IMR-90 (cell line): Measurements from ENCODE around the gene HOGA1. TPM values are rescaled to one million over a fixed set of nuclear protein-coding genes. Genes with fewer than 3 reads are reported as not detected.

ENCODE experiments used
- ATAC-seq: fragments of 200-7000 bp; cut with Tn5 transposase; 2 replicates; pipeline ENCODE4 v1.9.1; 2020; ENCODE audit warnings: low read depth, mild to moderate bottlenecking, moderate library complexity
- BruUV-seq: library from RNA; stranded (reverse); fragments of 400-500 nt; replicated peaks from 2 replicates; lab custom pipeline; 2021; lab: Mats Ljungman, UMichigan
- CTCF ChIA-PET: fragments of 300-600 bp; formaldehyde crosslinking; extraction: SDS; loops from one replicate; lab custom pipeline; 2021; ENCODE audit warnings: antibody characterized with exemption; lab: Yijun Ruan, JAX
- POLR2A ChIA-PET: fragments of 300-600 bp; sonication (Branson Sonifier 250); formaldehyde crosslinking; loops from one replicate; lab custom pipeline; 2022; ENCODE audit warnings: antibody characterized with exemption; ENCODE audit not compliant: unreplicated experiment; lab: Charles Lee
- DNase-seq: peaks from one replicate; pipeline ENCODE4 v3.0.0; 2013
- H2AFZ ChIP-seq: replicated peaks from 2 replicates; pipeline ENCODE3; 2013; ENCODE audit warnings: low read length, mild to moderate bottlenecking; ENCODE audit not compliant: poor library complexity
- H2AK5ac ChIP-seq: 2 replicates; pipeline ENCODE4 v1.6.1; 2013; ENCODE audit warnings: low read depth, low read length, inconsistent platforms
- H2AK9ac ChIP-seq: replicated peaks from 2 replicates; pipeline ENCODE3; 2013; ENCODE audit warnings: mild to moderate bottlenecking, low read depth, low read length, moderate library complexity; ENCODE audit not compliant: poor library complexity
- H2BK120ac ChIP-seq: 2 replicates; pipeline ENCODE4 v1.6.1; 2013; ENCODE audit warnings: low read depth, low read length, inconsistent platforms
- H2BK15ac ChIP-seq: 3 replicates; pipeline ENCODE4 v1.6.1; 2013; ENCODE audit warnings: low read depth, low read length, inconsistent platforms
- H2BK20ac ChIP-seq: 2 replicates; pipeline ENCODE4 v1.6.1; 2013; ENCODE audit warnings: low read depth, mild to moderate bottlenecking, inconsistent platforms, low read length, moderate library complexity
- H2BK5ac ChIP-seq: 2 replicates; pipeline ENCODE4 v1.6.1; 2013; ENCODE audit warnings: mild to moderate bottlenecking, low read depth, low read length, inconsistent platforms; ENCODE audit not compliant: poor library complexity, severe bottlenecking
- H3K14ac ChIP-seq: replicated peaks from 2 replicates; pipeline ENCODE4 v1.6.1; 2013; ENCODE audit warnings: low read depth, low read length, inconsistent platforms
- H3K18ac ChIP-seq: 2 replicates; pipeline ENCODE4 v1.6.1; 2013; ENCODE audit warnings: low read depth, low read length, control low read depth
- H3K23ac ChIP-seq: 2 replicates; pipeline ENCODE4 v1.6.1; 2013; ENCODE audit warnings: low read depth, low read length, inconsistent platforms
- H3K27ac ChIP-seq: 2 replicates; pipeline ENCODE4 v1.5.1; 2013; ENCODE audit warnings: mild to moderate bottlenecking, control low read depth, low read length; ENCODE audit not compliant: insufficient read depth
- H3K27me3 ChIP-seq: 2 replicates; pipeline ENCODE4 v1.6.1; 2013; ENCODE audit warnings: low read length; ENCODE audit not compliant: control insufficient read depth, insufficient read depth
- H3K36me3 ChIP-seq: 2 replicates; pipeline ENCODE4 v1.6.1; 2013; ENCODE audit warnings: low read length, mixed read lengths; ENCODE audit not compliant: control insufficient read depth, insufficient read depth
- H3K4ac ChIP-seq: 2 replicates; pipeline ENCODE4 v1.6.1; 2013; ENCODE audit warnings: low read depth, low read length, inconsistent platforms
- H3K4me1 ChIP-seq: 2 replicates; pipeline ENCODE4 v1.6.1; 2013; ENCODE audit warnings: low read length, mixed read lengths; ENCODE audit not compliant: control insufficient read depth, insufficient read depth
- H3K4me2 ChIP-seq: 2 replicates; pipeline ENCODE4 v1.6.1; 2013; ENCODE audit warnings: low read depth, mild to moderate bottlenecking, control low read depth, low read length, moderate library complexity
- H3K4me3 ChIP-seq: 2 replicates; pipeline ENCODE4 v1.5.1; 2013; ENCODE audit warnings: low read depth, mild to moderate bottlenecking, control low read depth, low read length, moderate library complexity; ENCODE audit not compliant: insufficient read depth
- H3K56ac ChIP-seq: 2 replicates; pipeline ENCODE4 v1.6.1; 2013; ENCODE audit warnings: low read length, inconsistent platforms; ENCODE audit not compliant: insufficient read depth; ENCODE audit errors: extremely low read depth
- H3K79me1 ChIP-seq, 2 experiments: 2 replicates each; pipeline ENCODE4 v1.6.1; 2013; ENCODE audit warnings: low read length in 2 of 2, inconsistent platforms in 1 of 2, low read depth in 1 of 2
- H3K9ac ChIP-seq: 2 replicates; pipeline ENCODE4 v1.6.1; 2013; ENCODE audit warnings: low read depth, low read length, control low read depth
- H3K9me1 ChIP-seq: 2 replicates; pipeline ENCODE4 v1.6.1; 2013; ENCODE audit warnings: low read length, inconsistent platforms; ENCODE audit not compliant: insufficient read depth
- H3K9me3 ChIP-seq: 2 replicates; pipeline ENCODE4 v1.6.1; 2013; ENCODE audit warnings: low read length; ENCODE audit not compliant: control insufficient read depth, insufficient read depth
- H4K20me1 ChIP-seq: 2 replicates; pipeline ENCODE4 v1.6.1; 2013; ENCODE audit warnings: low read length, inconsistent platforms; ENCODE audit not compliant: insufficient read depth
- H4K5ac ChIP-seq: 2 replicates; pipeline ENCODE4 v1.6.1; 2013; ENCODE audit warnings: mild to moderate bottlenecking, low read depth, low read length, control low read depth
- H4K8ac ChIP-seq, 2 experiments: 2 replicates each; pipeline ENCODE4 v1.6.1; 2013; ENCODE audit warnings: low read depth in 2 of 2, low read length in 2 of 2, control low read depth in 1 of 2, inconsistent platforms in 1 of 2
- H4K91ac ChIP-seq: 2 replicates; pipeline ENCODE4 v1.6.1; 2013; ENCODE audit warnings: low read depth, low read length, inconsistent platforms; ENCODE audit not compliant: insufficient read depth
- CEBPB ChIP-seq: IDR thresholded peaks from 2 replicates; pipeline ENCODE4 v1.6.1; 2012; ENCODE audit warnings: low read depth, low read length, improper control_type of control experiment
- CTCF ChIP-seq: conservative IDR thresholded peaks from 2 replicates; pipeline ENCODE4 v1.5.1; 2012; ENCODE audit warnings: mild to moderate bottlenecking, low read depth, low read length, improper control_type of control experiment
- MAFK ChIP-seq: IDR thresholded peaks from 2 replicates; pipeline ENCODE4 v1.6.1; 2012; ENCODE audit warnings: low read depth, low read length, improper control_type of control experiment
- MAZ ChIP-seq: IDR thresholded peaks from 2 replicates; pipeline ENCODE4 v1.6.1; 2012; ENCODE audit warnings: low read depth, mild to moderate bottlenecking, low read length, improper control_type of control experiment, moderate library complexity, borderline replicate concordance
- MXI1 ChIP-seq: IDR thresholded peaks from 2 replicates; pipeline ENCODE4 v1.6.1; 2012; ENCODE audit warnings: low read depth, mild to moderate bottlenecking, low read length, moderate library complexity, borderline replicate concordance
- POLR2A ChIP-seq: IDR thresholded peaks from 2 replicates; pipeline ENCODE4 v1.6.1; 2012; ENCODE audit warnings: mild to moderate bottlenecking, low read depth, low read length
- RAD21 ChIP-seq: IDR thresholded peaks from 2 replicates; pipeline ENCODE4 v1.6.1; 2012; ENCODE audit warnings: low read length, improper control_type of control experiment
- RCOR1 ChIP-seq: IDR thresholded peaks from 2 replicates; pipeline ENCODE4 v1.6.1; 2012; ENCODE audit warnings: mild to moderate bottlenecking, low read length, improper control_type of control experiment; ENCODE audit not compliant: insufficient replicate concordance
- USF2 ChIP-seq: fragments of 150-350 bp; IDR thresholded peaks from 2 replicates; pipeline ENCODE4 v1.6.1; 2017; ENCODE audit warnings: mild to moderate bottlenecking, antibody characterized with exemption, low read length, low read depth
- WGBS, 2 experiments: methylation state at CpG; one replicate each; pipeline versions ENCODE4 v1.1.5 to v1.1.7; 2013; ENCODE audit warnings: missing lambda C conversion rate in 2 of 2; ENCODE audit not compliant: insufficient read length in 1 of 2; ENCODE audit errors: extremely low coverage in 2 of 2; 5-methylcytosine and 5-hydroxymethylcytosine counted together
- dilution Hi-C: fragments of 300-500 bp; cut with HindIII; formaldehyde crosslinking; loops from one replicate; pipeline ENCODE4 v1.14.3; 2018; ENCODE audit warnings: low sequenced_read_pairs; ENCODE audit not compliant: unreplicated experiment
- in situ Hi-C: fragments of 300-500 bp; cut with MboI; formaldehyde crosslinking; loops from 3 replicates; pipeline ENCODE4 v1.14.3; 2019; ENCODE audit warnings: low sequenced_read_pairs, inconsistent platforms, mixed read lengths
- intact Hi-C: fragments of 100-400 bp; cut with micrococcal nuclease; formaldehyde crosslinking; loops from 2 replicates; pipeline ENCODE4 v1.10.0; 2022
- polyA plus RNA-seq, 3 experiments: library from polyadenylated mRNA; depleted of rRNA; stranded (reverse); fragments of >200 nt; gene quantifications; 2 replicates each; pipeline ENCODE4 v1.2.3, GENCODE V29; 2012; ENCODE audit warnings: low replicate concordance in 1 of 3
- total RNA-seq: library from RNA; depleted of rRNA; stranded (reverse); fragments of >200 nt; gene quantifications from 2 replicates; pipeline ENCODE4 v1.2.3, GENCODE V29; 2012

HOGA1 gene
- total and polyA plus RNA-seq, 2 of the 4 experiments (the other 2 are of a cell fraction) = 0.36 to 0.41 TPM

GRCh38 chr10:97539523-97540200 is 44.5 kb upstream of the HOGA1 start:
- no CpG with 5 or more reads among the region's 6 CpGs for WGBS, 2 experiments
- Histone ChIP-seq H4K20me1 (no peaks in the 10 kb centered on the region), H3K36me3 (no peaks in the 10 kb centered on the region), H3K56ac (peak overlapping the region; percentile 54; the same call in 1 of the 2 replicates), H3K9me1 (peaks cover 21% of the 10 kb centered on the region), H3K4me3 (no peak overlapping the region), H3K4me1 (peaks cover 39% of the 10 kb centered on the region), H3K27ac (peak overlapping the region; percentile 83), H3K4me2 (peak overlapping the region; percentile 16), H3K18ac (peak overlapping the region; percentile 62), H2AK9ac (peak overlapping the region; percentile 93), H2AFZ (peak overlapping the region; percentile 69), H3K23ac (no peak overlapping the region), H2AK5ac (peak overlapping the region; percentile 91), H2BK5ac (peak overlapping the region; percentile 75), H3K4ac (peak overlapping the region; percentile 83), H2BK120ac (peak overlapping the region; percentile 81), H4K91ac (peak overlapping the region; percentile 93), H3K79me1 (peaks cover 15 to 75% of the 10 kb centered on the region in 2 experiments), H3K9me3 (no peaks in the 10 kb centered on the region), H3K14ac (peak overlapping the region; percentile 91), H2BK20ac (peak overlapping the region; percentile 83), H2BK15ac (peak overlapping the region; percentile 82; the same call in 2 of the 3 replicates), H4K8ac (peak overlapping the region; percentile 68 to 84), H3K27me3 (no peaks in the 10 kb centered on the region), H3K9ac (peak overlapping the region; percentile 35), H4K5ac (peak overlapping the region; percentile 14; the same call in 1 of the 2 replicates)
- DNase-seq (peak; percentile 84), ATAC-seq (peak; percentile 66)
- no TSS peak for BruUV-seq
- dilution Hi-C loops = no loop called here
- in situ Hi-C loops = no loop called here
- ChIA-PET CTCF (interaction anchor here (1.2 kb wide), 1 partner anchor 14 kb away, joined by 3 read pairs; no protein-coding TSS in a partner anchor), POLR2A (interaction anchor here (1.4 kb wide), 1 partner anchor 42 kb away, joined by 4 read pairs; no protein-coding TSS in a partner anchor)
- TF ChIP-seq MAFK (no peak), RAD21 (0 out of 2 replicates have a peak, but pooled peaks have one; percentile 16), RCOR1 (peak; percentile 66), MAZ (peak; percentile 72), MXI1 (no peak), CEBPB (peak; percentile 83), POLR2A (peak; percentile 35; the same call in 1 of the 2 replicates), CTCF (peak; percentile 46), USF2 (no peak)
- intact Hi-C loops = no loop called here
